ENCODE results near the gene ENAM. TPM values are rescaled to one million over a fixed set of nuclear protein-coding genes. Genes with fewer than 3 reads are reported as not detected.

ENAM gene
- total and polyA plus RNA-seq, 2 experiments from 2014 or later, result not detected

GRCh38 chr4:70671091-70671490 lies 42.5 kb downstream of the ENAM start:
- Histone ChIP-seq H2AFZ (no peak overlapping the region), H3K4me3 (no peak overlapping the region), H3K36me3 (ENCODE audit: insufficient read depth) (no peaks in the 10 kb centered on the region), H3K9me2 (ENCODE audit: insufficient read depth) (no peaks in the 10 kb centered on the region), H3F3A (replicated peaks; ENCODE audit: low read depth) (no peaks in the 10 kb centered on the region), H3K27me3 (ENCODE audit: insufficient read depth) (no peaks in the 10 kb centered on the region), H4K20me1 (replicated peaks; ENCODE audit: insufficient read depth) (no peaks in the 10 kb centered on the region), H3K79me2 (replicated peaks; ENCODE audit: insufficient read depth) (no peaks in the 10 kb centered on the region), H3K4me1 (ENCODE audit: insufficient read depth) (no peaks in the 10 kb centered on the region), H3K4me2 (no peak overlapping the region), H3K27ac (ENCODE audit: low read depth) (no peak overlapping the region)
- no peaks in the 10 kb centered on the region for H3K9me3 Mint-ChIP-seq
- DNase-seq (ENCODE audit: low spot score) (no peak), ATAC-seq (no peak)
- H3K36me3 Mint-ChIP-seq (ENCODE audit: low read depth), result no peaks in the 10 kb centered on the region
- H3K4me3 Mint-ChIP-seq, result no peak overlapping the region
- H3K27ac Mint-ChIP-seq, result no peak overlapping the region
- H3K27me3 Mint-ChIP-seq (ENCODE audit: insufficient read depth, low read depth, poor library complexity), result no peaks in the 10 kb centered on the region
- no peaks in the 10 kb centered on the region for H3K4me1 Mint-ChIP-seq
- TF ChIP-seq, protein P1, sequence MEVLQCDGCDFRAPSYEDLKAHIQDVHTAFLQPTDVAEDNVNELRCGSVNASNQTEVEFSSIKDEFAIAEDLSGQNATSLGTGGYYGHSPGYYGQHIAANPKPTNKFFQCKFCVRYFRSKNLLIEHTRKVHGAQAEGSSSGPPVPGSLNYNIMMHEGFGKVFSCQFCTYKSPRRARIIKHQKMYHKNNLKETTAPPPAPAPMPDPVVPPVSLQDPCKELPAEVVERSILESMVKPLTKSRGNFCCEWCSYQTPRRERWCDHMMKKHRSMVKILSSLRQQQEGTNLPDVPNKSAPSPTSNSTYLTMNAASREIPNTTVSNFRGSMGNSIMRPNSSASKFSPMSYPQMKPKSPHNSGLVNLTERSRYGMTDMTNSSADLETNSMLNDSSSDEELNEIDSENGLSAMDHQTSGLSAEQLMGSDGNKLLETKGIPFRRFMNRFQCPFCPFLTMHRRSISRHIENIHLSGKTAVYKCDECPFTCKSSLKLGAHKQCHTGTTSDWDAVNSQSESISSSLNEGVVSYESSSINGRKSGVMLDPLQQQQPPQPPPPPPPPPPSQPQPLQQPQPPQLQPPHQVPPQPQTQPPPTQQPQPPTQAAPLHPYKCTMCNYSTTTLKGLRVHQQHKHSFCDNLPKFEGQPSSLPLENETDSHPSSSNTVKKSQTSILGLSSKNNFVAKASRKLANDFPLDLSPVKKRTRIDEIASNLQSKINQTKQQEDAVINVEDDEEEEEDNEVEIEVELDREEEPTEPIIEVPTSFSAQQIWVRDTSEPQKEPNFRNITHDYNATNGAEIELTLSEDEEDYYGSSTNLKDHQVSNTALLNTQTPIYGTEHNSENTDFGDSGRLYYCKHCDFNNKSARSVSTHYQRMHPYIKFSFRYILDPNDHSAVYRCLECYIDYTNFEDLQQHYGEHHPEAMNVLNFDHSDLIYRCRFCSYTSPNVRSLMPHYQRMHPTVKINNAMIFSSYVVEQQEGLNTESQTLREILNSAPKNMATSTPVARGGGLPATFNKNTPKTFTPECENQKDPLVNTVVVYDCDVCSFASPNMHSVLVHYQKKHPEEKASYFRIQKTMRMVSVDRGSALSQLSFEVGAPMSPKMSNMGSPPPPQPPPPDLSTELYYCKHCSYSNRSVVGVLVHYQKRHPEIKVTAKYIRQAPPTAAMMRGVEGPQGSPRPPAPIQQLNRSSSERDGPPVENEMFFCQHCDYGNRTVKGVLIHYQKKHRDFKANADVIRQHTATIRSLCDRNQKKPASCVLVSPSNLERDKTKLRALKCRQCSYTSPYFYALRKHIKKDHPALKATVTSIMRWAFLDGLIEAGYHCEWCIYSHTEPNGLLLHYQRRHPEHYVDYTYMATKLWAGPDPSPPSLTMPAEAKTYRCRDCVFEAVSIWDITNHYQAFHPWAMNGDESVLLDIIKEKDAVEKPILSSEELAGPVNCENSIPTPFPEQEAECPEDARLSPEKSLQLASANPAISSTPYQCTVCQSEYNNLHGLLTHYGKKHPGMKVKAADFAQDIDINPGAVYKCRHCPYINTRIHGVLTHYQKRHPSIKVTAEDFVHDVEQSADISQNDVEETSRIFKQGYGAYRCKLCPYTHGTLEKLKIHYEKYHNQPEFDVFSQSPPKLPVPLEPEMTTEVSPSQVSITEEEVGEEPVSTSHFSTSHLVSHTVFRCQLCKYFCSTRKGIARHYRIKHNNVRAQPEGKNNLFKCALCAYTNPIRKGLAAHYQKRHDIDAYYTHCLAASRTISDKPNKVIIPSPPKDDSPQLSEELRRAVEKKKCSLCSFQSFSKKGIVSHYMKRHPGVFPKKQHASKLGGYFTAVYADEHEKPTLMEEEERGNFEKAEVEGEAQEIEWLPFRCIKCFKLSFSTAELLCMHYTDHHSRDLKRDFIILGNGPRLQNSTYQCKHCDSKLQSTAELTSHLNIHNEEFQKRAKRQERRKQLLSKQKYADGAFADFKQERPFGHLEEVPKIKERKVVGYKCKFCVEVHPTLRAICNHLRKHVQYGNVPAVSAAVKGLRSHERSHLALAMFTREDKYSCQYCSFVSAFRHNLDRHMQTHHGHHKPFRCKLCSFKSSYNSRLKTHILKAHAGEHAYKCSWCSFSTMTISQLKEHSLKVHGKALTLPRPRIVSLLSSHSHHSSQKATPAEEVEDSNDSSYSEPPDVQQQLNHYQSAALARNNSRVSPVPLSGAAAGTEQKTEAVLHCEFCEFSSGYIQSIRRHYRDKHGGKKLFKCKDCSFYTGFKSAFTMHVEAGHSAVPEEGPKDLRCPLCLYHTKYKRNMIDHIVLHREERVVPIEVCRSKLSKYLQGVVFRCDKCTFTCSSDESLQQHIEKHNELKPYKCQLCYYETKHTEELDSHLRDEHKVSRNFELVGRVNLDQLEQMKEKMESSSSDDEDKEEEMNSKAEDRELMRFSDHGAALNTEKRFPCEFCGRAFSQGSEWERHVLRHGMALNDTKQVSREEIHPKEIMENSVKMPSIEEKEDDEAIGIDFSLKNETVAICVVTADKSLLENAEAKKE (CRISPR knock-in tag; IDR thresholded peaks at IDR 0.05), result no peak
- TF ChIP-seq ZNF331 (CRISPR knock-in tag; IDR thresholded peaks at IDR 0.05; ENCODE audit: low read depth) (no peak), STAT1 (IDR thresholded peaks at IDR 0.05; ENCODE audit: unreplicated experiment) (no peak), EZH2 (IDR thresholded peaks at IDR 0.05; ENCODE audit: low read depth, unreplicated experiment) (no peak), CTCF (conservative IDR thresholded peaks at IDR 0.05; ENCODE audit: low read depth in 2 of 2) (no peak), CREB1 (CRISPR knock-in tag; IDR thresholded peaks at IDR 0.05; ENCODE audit: low read depth) (no peak), ETS1 (IDR thresholded peaks at IDR 0.05) (no peak), POLR2AphosphoS5 (IDR thresholded peaks at IDR 0.05; ENCODE audit: low read depth) (no peak), ZNF114 (CRISPR knock-in tag; IDR thresholded peaks at IDR 0.05) (no peak), EZH2phosphoT487 (IDR thresholded peaks at IDR 0.05; ENCODE audit: unreplicated experiment) (no peak), JUNB (IDR thresholded peaks at IDR 0.05; ENCODE audit: unreplicated experiment) (no peak)
- TF ChIP-seq, protein P2, sequence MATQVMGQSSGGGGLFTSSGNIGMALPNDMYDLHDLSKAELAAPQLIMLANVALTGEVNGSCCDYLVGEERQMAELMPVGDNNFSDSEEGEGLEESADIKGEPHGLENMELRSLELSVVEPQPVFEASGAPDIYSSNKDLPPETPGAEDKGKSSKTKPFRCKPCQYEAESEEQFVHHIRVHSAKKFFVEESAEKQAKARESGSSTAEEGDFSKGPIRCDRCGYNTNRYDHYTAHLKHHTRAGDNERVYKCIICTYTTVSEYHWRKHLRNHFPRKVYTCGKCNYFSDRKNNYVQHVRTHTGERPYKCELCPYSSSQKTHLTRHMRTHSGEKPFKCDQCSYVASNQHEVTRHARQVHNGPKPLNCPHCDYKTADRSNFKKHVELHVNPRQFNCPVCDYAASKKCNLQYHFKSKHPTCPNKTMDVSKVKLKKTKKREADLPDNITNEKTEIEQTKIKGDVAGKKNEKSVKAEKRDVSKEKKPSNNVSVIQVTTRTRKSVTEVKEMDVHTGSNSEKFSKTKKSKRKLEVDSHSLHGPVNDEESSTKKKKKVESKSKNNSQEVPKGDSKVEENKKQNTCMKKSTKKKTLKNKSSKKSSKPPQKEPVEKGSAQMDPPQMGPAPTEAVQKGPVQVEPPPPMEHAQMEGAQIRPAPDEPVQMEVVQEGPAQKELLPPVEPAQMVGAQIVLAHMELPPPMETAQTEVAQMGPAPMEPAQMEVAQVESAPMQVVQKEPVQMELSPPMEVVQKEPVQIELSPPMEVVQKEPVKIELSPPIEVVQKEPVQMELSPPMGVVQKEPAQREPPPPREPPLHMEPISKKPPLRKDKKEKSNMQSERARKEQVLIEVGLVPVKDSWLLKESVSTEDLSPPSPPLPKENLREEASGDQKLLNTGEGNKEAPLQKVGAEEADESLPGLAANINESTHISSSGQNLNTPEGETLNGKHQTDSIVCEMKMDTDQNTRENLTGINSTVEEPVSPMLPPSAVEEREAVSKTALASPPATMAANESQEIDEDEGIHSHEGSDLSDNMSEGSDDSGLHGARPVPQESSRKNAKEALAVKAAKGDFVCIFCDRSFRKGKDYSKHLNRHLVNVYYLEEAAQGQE (IDR thresholded peaks at IDR 0.05; ENCODE audit: unreplicated experiment), result no peak
